PC-3 (cell line): ENCODE data around the gene NXPE3. TPM values are rescaled to one million over a fixed set of nuclear protein-coding genes. Genes with fewer than 3 reads are reported as not detected.

ENCODE experiments used
- ATAC-seq: fragments of 200-7000 bp; cut with Tn5 transposase; 2 replicates; pipeline ENCODE4 v1.9.1; 2020; ENCODE audit warnings: mild to moderate bottlenecking, moderate library complexity
- BruUV-seq: library from RNA; stranded (reverse); fragments of 400-500 nt; replicated peaks from 2 replicates; lab custom pipeline; 2021; lab: Mats Ljungman, UMichigan
- CTCF ChIA-PET: fragments of 300-600 bp; sonication (Branson Sonifier 250); formaldehyde crosslinking; loops from one replicate; lab custom pipeline; 2022; ENCODE audit warnings: antibody characterized with exemption; lab: Charles Lee
- POLR2A ChIA-PET: fragments of 300-600 bp; sonication (Branson Sonifier 250); formaldehyde crosslinking; loops from one replicate; lab custom pipeline; 2022; ENCODE audit warnings: antibody characterized with exemption; ENCODE audit not compliant: unreplicated experiment; lab: Charles Lee
- DNase-seq: peaks from one replicate; pipeline ENCODE4 v3.0.0-alpha.2; 2015
- H2AFZ ChIP-seq: fragments of 300-600 bp; sonication (generic); 2 replicates; pipeline ENCODE4 v1.6.0; 2016; ENCODE audit warnings: antibody characterized with exemption, low read length
- H3F3A ChIP-seq: fragments of 300-600 bp; sonication (generic); one replicate; pipeline ENCODE4 v1.6.0; 2017; ENCODE audit warnings: antibody characterized with exemption, low read length, control low read depth, mild to moderate bottlenecking; ENCODE audit not compliant: unreplicated experiment
- H3K27ac ChIP-seq: fragments of 300-600 bp; sonication (generic); 2 replicates; pipeline ENCODE4 v1.5.1; 2016; ENCODE audit warnings: mild to moderate bottlenecking, low read length
- H3K27me3 ChIP-seq: fragments of 300-600 bp; sonication (generic); 2 replicates; pipeline ENCODE4 v1.6.1; 2016; ENCODE audit warnings: low read length, mixed read lengths
- H3K36me3 ChIP-seq: fragments of 300-600 bp; sonication (generic); 2 replicates; pipeline ENCODE4 v1.6.1; 2016; ENCODE audit warnings: low read depth, mixed run types, low read length, mixed read lengths
- H3K4me1 ChIP-seq: fragments of 300-600 bp; sonication (generic); 2 replicates; pipeline ENCODE4 v1.5.1; 2016; ENCODE audit warnings: low read length; ENCODE audit not compliant: insufficient read depth
- H3K4me2 ChIP-seq: fragments of 300-600 bp; sonication (generic); 2 replicates; pipeline ENCODE4 v1.6.0; 2016; ENCODE audit warnings: low read length
- H3K4me3 ChIP-seq: fragments of 300-600 bp; sonication (generic); 2 replicates; pipeline ENCODE4 v1.5.1; 2016; ENCODE audit warnings: mild to moderate bottlenecking, low read length, mixed read lengths
- H3K79me2 ChIP-seq: fragments of 300-600 bp; sonication (generic); 2 replicates; pipeline ENCODE4 v1.6.1; 2017; ENCODE audit warnings: low read length, mixed read lengths
- H3K9ac ChIP-seq: fragments of 300-600 bp; sonication (generic); 2 replicates; pipeline ENCODE4 v1.6.0; 2016; ENCODE audit warnings: mild to moderate bottlenecking, low read length
- H3K9me2 ChIP-seq: fragments of 300-600 bp; sonication (generic); replicated peaks from 2 replicates; pipeline ENCODE4 v1.6.1; 2016; ENCODE audit warnings: mixed run types, low read length, mixed read lengths
- H3K9me3 ChIP-seq: fragments of 300-600 bp; sonication (generic); 2 replicates; pipeline ENCODE4 v1.6.1; 2016; ENCODE audit warnings: low read length, mixed read lengths
- H4K20me1 ChIP-seq: fragments of 300-600 bp; sonication (generic); 2 replicates; pipeline ENCODE4 v1.6.1; 2016; ENCODE audit warnings: low read length, mixed read lengths
- CTCF ChIP-seq: fragments of 300-600 bp; sonication (generic); conservative IDR thresholded peaks from 2 replicates; pipeline ENCODE4 v1.5.1; 2017; ENCODE audit warnings: antibody characterized with exemption, low read depth, mild to moderate bottlenecking, low read length
- EZH2 ChIP-seq: fragments of 300-600 bp; sonication (generic); IDR thresholded peaks from one replicate; pipeline ENCODE4 v1.6.1; 2017; ENCODE audit warnings: antibody characterized with exemption, mild to moderate bottlenecking, low read length; ENCODE audit not compliant: unreplicated experiment
- EZH2phosphoT487 ChIP-seq: fragments of 300-600 bp; sonication (generic); IDR thresholded peaks from 2 replicates; pipeline ENCODE4 v1.6.1; 2018; ENCODE audit warnings: mild to moderate bottlenecking, antibody characterized with exemption, low read length, borderline replicate concordance
- intact Hi-C: fragments of 100-400 bp; cut with micrococcal nuclease; formaldehyde crosslinking; loops from 2 replicates; pipeline ENCODE4 v1.9.0; 2023
- total RNA-seq: library from RNA; depleted of rRNA; stranded (reverse); fragments of >200 nt; gene quantifications from 2 replicates; pipeline ENCODE4 v1.2.3, GENCODE V29; 2014

NXPE3 gene
- total RNA-seq, 1 experiment from 2014 or later, result 12.6 TPM

GRCh38 chr3:101840066-101840465 lies 61.1 kb downstream of the NXPE3 start:
- no peaks in the 10 kb centered on the region for H3F3A ChIP-seq
- H2AFZ ChIP-seq, result no peak overlapping the region
- no peak overlapping the region for H3K9ac ChIP-seq
- TF ChIP-seq EZH2, result no peak
- no peak overlapping the region for H3K27ac ChIP-seq
- ChIA-PET POLR2A (no interaction called here), CTCF (no interaction called here)
- no peak overlapping the region for H3K4me2 ChIP-seq
- no TSS peak for BruUV-seq
- H3K9me2 ChIP-seq, result no peaks in the 10 kb centered on the region
- H3K4me1 ChIP-seq, result peaks cover 8% of the 10 kb centered on the region; the same call in 1 of the 2 replicates
- no peaks in the 10 kb centered on the region for H3K79me2 ChIP-seq
- no peaks in the 10 kb centered on the region for H3K9me3 ChIP-seq
- ATAC-seq (no peak), DNase-seq (no peak)
- H3K27me3 ChIP-seq, result no peaks in the 10 kb centered on the region
- no peaks in the 10 kb centered on the region for H3K36me3 ChIP-seq
- H4K20me1 ChIP-seq, result no peaks in the 10 kb centered on the region
- no peak overlapping the region for H3K4me3 ChIP-seq
- intact Hi-C loops, result no loop called here

- Histone ChIP-seq H3K79me2 (no peaks in the 10 kb centered on the region), H3K9me2 (no peaks in the 10 kb centered on the region), H4K20me1 (no peaks in the 10 kb centered on the region), H3K4me1 (no peaks in the 10 kb centered on the region), H3K36me3 (no peaks in the 10 kb centered on the region), H3K4me3 (no peak overlapping the region), H3K4me2 (no peak overlapping the region), H3K27ac (no peak overlapping the region), H2AFZ (no peak overlapping the region), H3K27me3 (no peaks in the 10 kb centered on the region), H3K9ac (no peak overlapping the region), H3K9me3 (no peaks in the 10 kb centered on the region), H3F3A (no peaks in the 10 kb centered on the region)
- no TSS peak for BruUV-seq
- no peak for DNase-seq
- no peak for ATAC-seq
- ChIA-PET POLR2A (interaction anchor here (0.6 kb wide), 1 partner anchor 78 kb away, joined by 10 read pairs; no protein-coding TSS in a partner anchor), CTCF (interaction anchor here (0.6 kb wide), 1 partner anchor 383 kb away, joined by 4 read pairs; no protein-coding TSS in a partner anchor)
- intact Hi-C loops, result no loop called here
- no peak for TF ChIP-seq EZH2phosphoT487
- TF ChIP-seq CTCF, result no peak
- no peak for TF ChIP-seq EZH2
These were observed 63.4 kb downstream of the NXPE3 start for GRCh38 chr3:101842245-101842934.

GRCh38 chr3:101842935-101843330 lies 63.9 kb downstream of the NXPE3 start:
- Histone ChIP-seq H3K9me2 (no peaks in the 10 kb centered on the region), H3K4me2 (no peak overlapping the region), H3K79me2 (no peaks in the 10 kb centered on the region), H3K4me1 (peaks cover 3% of the 10 kb centered on the region), H3K9ac (no peak overlapping the region), H4K20me1 (no peaks in the 10 kb centered on the region), H3K27me3 (no peaks in the 10 kb centered on the region), H3K27ac (no peak overlapping the region), H2AFZ (no peak overlapping the region), H3K4me3 (no peak overlapping the region), H3F3A (no peaks in the 10 kb centered on the region), H3K36me3 (no peaks in the 10 kb centered on the region), H3K9me3 (no peaks in the 10 kb centered on the region)
- POLR2A ChIA-PET, result interaction anchor here (0.6 kb wide), 1 partner anchor 78 kb away, joined by 10 read pairs; no protein-coding TSS in a partner anchor
- no TSS peak for BruUV-seq
- no peak for ATAC-seq
- intact Hi-C loops, result no loop called here
- TF ChIP-seq CTCF (no peak), EZH2phosphoT487 (no peak), EZH2 (no peak)
- DNase-seq, result no peak
- CTCF ChIA-PET, result interaction anchor here (0.6 kb wide), 1 partner anchor 382 kb away, joined by 4 read pairs; no protein-coding TSS in a partner anchor
